Activated CD8-positive, alpha-beta memory T cell treated with anti-CD3 and anti-CD28 coated beads for 48 hours (primary cell): ENCODE results near the gene CCDC175.
A peak's percentile ranks its signal among the peaks of the same experiment; 100 is the strongest.

Experiments
- DNase-seq, 3 experiments: peaks; one replicate each; pipeline ENCODE4 v3.0.0-alpha.2; 2020; ENCODE audit warnings: low read depth in 2 of 3, low spot score in 2 of 3

CCDC175 gene

DNA sequence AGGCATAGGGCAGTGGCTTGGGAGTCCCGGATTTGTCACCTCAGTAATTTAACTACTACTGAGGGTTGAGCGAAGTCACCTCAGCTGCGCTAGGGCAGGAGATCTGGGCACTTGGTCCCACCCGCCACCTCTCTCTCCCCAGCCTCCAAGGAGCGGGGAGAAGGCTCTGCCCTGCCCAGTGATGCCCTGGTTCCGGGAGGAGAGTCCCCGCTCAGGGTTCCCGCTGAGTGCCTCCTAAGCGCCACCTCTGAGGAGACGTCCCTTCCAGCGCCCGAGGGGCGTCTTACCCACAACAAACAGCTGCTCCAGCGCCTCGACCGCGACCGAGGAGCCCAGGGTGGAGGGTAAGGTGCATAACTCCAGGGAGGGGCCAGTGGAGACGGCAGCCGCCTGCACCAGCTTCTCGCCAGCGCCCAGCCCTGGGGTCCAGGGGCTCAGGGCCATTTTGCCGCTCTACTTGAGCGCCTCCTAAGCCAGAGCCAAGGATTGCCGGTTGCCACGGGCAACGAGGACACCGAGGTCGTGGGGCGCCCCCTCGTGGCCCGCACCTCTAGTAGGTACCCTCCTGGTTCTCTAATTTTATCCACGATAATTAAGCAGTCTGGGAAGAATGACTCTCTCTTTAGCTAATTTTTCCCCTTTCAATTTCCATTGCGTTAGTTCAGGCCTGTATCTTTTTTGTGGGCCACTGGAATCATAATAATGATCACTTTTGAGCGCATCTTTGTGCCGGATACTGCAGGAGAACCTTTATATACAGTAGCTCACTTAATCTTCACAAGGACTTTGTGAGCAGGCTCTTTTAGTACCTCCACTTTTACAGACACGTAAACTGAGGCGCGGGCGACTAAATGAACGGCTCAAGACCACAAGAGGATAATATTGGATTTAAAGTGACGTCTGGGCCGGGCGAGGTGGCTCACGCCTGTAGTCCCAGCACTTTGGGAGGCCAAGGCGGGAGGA, at the start of gene CCDC175:
Gene CCDC175 (minus strand): TSS at position 481 of the 963 bp plus-strand sequence. CDS start 37 bp downstream, at position 444.
- peak; percentile 29 to 71 (median 60) for DNase-seq

DNA sequence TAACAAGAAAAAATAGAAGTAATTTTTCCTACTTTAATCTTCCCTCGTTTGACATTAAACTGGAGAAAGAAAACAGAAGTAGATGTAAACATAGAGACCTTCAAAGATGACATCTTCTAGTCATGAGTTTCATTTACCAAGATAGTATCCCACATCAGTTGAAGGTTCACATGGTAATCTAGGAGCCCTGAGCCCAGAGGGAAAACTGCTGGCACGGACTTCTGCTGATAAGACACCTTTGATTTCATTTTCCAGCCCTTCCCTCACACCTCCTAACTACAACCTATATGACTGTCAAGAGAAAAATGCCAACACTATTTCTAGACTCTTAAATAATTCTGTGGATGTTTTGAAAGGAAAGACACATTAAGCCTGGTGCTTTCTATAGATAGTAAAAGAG, 46.0 kb upstream of the CCDC175 start:
- DNase-seq = no peak

- no peak for DNase-seq
Observed at GRCh38 chr14:59619061-59619460, 42.4 kb upstream of the CCDC175 start.

DNA sequence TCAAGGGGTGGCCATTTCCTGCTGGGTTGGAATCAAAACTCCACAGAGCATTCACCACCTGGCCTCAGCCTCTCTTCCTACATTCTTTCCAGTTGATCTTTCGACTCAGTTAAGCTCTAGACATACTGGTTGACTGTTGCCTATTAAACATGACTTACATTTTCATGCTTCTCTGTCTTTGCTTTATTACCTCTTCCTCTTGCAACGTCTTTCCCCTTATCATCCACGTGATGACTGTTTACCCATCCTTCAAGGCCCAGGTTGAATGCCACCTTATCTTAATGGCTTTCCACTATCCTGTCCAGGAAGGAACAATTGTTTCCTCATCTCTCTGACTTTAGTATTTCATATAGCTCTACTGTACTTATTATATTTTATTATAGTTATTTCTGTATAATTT, 24.4 kb upstream of the CCDC175 start:
- DNase-seq = no peak

DNA sequence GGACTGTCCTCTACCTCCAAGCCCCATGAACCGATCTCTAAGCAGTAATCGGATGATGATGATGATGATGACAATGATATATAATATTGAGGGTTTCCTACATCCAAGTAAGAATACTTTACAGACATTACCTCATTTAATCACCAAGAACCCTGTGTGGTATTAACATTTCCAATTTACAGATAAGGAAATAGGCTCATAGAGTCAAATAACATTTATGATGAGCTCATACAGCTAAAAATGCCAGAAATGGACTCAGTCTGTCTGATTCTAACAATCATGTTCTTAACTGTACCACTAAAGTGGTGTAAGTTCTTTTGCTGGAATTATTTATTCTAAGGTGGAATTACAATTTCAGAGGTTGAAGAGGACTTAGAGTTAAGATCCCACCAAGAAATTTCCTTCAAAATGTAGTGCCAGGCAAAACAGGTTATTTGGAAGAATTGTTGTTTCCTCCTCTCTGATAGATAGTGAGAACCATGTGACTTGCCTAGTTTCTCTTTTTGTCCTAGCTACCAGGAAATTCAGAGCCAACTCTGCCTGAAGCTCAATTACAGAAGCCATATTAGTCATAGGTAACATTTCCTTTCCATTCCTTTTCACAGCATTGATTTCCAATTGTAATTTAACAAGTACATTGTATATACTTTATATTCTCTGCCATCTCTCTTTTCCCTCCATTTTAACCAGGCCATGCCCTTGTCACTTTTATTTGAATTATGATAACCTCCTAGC, 23.8 kb upstream of the CCDC175 start:
- DNase-seq = no peak

- DNase-seq = no peak
Observed at GRCh38 chr14:59595071-59595470, 18.5 kb upstream of the CCDC175 start.

DNA sequence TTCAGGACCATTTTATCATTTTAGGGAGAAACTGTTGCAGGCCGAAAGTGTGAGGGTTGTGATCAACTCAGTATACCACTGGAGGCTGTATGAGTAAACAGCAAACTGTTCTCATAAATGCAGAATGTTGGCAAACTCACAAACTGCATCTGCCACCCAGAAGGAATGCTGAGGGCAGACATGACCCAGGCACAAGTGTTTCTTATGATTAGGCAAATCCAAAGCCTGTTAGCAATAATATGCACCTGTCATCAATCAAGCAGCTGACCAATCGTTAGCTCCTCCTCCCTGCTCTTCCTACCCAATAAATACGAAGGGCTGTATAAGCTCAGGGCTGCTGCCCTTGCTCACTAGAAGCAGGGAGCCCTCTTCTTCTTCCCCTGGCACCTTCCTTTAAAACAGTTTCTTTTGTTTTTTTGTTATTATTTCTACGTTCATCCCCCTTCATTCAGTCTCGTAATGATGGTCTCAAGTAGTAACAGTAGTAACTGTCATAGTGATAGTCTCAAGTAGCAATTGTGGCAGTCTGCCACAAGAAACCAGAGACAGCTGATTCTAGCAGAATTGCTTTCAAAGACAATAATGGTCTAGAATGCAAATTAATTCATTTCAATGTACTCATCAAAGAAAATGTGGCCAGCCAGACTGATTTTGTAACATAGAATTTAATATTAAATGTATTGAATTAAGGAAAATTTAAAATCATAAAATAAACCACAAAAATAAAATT, 15.2 kb upstream of the CCDC175 start:
- no peak for DNase-seq

DNA sequence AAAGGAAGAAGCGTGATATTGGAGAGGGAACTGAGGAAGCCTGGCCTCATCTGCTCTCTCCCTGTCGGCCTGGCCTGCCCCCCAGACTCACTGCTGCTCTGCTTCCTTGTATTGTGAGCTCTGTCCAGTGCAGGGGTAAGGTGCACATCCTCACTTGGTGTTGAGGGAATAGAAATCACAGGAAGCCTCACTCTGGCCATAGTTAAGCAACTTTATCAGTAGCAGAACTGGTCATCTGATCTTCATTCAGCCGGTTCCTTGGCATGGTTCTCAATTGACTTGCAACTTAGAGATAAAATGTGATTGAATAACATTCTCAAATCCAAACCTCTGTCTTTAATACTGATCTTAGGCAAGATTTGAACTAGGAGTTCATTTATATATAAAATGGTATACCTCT, 11.5 kb upstream of the CCDC175 start:
- DNase-seq = no peak

- no peak for DNase-seq
Observed at GRCh38 chr14:59585891-59586554, 9.4 kb upstream of the CCDC175 start.

DNA sequence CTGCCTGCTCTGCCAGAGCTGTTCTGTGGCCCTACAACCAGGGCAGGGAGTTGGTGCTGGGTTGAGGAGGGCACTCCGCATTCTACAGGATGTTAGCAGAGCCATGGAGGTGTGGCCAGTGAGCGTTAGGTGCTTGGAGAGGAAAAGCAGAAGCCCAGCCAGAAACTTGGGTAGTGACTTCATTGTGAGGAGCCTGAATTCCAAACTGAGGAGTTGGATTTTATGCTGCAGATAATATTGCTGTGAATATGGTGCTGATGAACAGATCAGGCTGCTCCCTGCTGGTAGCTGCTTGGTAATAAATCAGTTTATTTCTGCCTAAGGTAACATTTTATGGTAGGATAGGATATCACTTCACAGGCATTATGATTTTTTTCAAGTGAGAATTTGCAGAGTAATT, 7.1 kb upstream of the CCDC175 start:
- DNase-seq = no peak

DNA sequence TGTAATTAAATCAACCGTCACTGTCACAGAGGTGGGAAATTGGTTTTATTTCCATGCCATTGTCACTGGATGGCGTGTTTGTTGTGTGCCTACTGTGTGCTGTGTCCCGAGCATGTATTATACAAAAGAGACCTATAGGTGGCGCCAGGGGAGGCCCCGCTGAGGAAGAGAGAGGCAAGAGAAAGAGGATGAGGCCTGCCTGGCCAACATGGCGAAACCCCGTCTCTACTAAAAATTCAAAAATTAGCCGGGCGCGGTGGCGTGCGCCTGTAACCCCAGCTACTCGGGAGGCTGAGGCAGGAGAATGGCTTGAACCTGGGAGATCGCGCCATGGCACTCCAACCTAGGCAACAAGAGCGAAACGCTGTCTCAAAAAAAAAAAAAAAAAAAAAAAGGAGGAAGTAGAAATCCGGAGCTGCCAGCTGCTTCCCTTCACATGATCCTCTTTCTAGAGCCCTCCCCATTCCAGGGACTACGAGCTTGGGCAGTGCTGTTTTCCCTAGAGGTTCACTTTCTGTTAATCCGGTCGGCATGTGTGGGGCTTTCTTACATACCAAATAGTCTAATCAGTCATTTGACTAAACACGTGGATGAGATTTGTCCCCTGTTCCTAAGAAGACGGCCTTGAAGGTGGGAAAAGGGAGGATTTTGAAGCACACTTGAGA, 6.4 kb upstream of the CCDC175 start:
- DNase-seq = no peak

DNA sequence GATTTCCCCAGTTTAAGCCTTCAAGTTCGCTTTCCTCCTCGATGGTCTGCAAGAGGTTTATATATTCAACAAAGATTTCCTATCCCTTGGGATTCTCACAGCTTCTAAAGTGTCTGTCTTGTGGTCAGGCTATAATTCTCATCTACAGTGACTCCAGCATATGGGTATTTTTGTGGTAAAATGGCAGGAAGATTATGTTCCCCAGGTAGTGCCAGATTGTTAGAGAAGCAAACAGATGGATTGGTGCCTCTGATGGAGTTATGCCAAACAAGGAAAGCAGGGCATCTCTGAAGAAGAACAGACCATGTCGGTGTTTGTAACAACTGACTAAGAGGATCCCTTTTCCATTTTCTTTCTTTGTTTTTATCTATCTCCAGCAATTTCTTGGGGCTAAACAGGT, 5.5 kb upstream of the CCDC175 start:
- no peak for DNase-seq

DNA sequence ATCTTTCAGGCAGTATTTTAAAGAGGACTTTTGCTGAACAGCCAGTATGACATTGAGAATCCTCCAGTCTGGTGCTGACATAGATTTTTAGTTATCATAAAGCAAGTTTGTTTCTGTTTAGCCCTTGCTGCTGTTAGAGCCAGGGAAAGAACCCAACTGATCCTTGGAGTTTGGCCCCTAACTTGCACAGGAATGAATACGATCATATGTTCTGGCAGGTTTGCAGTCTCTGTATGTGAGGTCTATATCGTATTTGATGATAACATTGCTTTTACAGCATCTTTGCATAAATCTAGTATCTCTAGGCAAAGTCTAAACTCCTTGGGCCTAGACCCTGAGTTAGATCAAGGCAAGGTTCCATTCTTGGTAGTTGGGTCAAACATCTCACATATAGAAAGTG, 4.3 kb upstream of the CCDC175 start:
- DNase-seq = no peak

- DNase-seq = no peak
Observed at GRCh38 chr14:59570122-59570521, 6.5 kb downstream of the CCDC175 start.

DNA sequence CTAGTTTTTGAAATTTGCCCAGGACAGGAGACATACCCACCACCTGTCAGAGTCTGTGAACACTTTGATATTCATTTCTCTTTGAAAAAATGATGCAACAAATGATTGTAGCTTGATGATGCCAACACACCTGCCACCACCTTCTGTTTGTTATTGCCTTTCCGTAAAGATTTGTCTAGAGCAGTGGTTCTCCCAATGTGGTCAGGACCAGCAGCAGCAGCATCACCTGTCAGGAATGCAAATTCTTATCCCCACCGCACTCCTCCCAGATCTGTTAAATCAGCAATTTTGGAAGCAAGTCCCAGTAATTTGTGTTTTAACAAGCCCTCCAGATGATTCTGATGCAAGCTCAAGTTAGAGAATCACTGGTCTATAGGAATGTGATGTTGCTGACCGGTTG, 9.9 kb downstream of the CCDC175 start:
- no peak for DNase-seq

DNA sequence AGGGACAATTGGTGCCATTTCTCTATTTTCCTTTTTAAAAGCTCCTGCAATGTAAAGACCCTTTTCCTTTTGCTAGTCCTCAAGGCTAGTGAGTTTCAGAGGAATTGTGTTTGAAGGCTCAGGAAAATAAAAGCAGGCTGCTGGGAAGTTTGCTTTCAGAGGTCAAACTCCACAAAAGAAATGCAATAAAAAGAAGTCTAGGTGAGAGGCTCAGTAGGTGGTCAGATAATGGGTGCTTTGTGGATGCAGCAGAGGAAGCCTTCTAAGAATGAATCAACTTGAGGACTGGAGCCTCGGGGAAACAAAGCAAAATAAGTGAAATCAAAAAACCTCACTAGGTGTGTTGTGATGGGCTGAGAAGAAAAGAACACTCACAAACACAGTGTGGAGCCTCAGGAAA, 10.3 kb downstream of the CCDC175 start:
- no peak for DNase-seq

DNA sequence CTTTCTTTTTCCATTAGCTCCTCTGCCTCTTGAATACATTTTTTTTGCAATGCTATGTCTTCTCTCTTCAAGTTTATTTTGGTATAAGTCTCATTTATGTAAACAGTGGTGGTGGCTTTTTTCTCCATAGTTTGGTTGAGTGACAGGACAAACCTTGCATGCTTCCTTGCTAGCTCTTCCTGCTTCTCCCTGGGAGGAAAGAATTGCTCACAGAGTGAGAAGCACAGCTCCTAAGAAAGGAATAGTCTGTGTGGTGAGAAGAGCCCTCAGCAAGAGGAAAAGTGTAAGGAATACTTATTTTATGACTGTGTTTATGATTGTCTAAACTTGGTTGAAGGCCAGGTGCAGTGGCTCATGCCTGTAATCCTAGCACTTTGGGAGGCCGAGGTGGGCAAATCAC, 11.5 kb downstream of the CCDC175 start:
- DNase-seq = no peak

- DNase-seq = no peak
Observed at GRCh38 chr14:59564366-59564765, 12.2 kb downstream of the CCDC175 start.

GRCh38 chr14:59547310-59547709, 29.3 kb downstream of the CCDC175 start:
- no peak for DNase-seq

DNA sequence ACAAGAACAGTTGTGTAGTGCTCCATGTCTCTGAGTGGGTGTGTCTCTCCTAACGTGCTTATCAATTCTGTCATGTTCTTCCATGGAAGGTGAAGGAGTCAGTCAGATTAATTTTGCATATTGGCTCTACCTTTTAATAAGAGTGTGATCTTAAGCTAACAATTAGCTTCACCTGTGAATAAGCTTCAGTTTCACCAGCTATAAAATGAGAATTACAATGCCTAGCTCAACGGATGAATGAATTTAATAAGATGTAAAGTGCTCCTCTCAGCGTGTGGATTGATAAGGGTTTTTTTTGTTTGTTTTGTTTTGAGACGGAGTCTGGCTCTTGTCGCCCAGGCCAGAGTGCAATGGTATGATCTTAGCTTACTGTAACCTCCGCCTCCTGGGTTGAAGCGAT, 32.7 kb downstream of the CCDC175 start:
- DNase-seq = no peak

- DNase-seq = no peak
Observed at GRCh38 chr14:59541731-59542130, 34.9 kb downstream of the CCDC175 start.
